GM21515 (cell line): ENCODE results near the gene SLC35F3.
"Not testable (repeated sequence)": the region's sequence is repeated elsewhere in the genome, so short reads cannot be mapped to it uniquely, and the experiment has no call there.

Experiments
- ATAC-seq: cut with Tn5 transposase; IDR thresholded peaks from one replicate; pipeline ENCODE4 v1.9.1; 2021; ENCODE audit not compliant: unreplicated experiment

SLC35F3 gene

GRCh38 chr1:234096161-234096770 is 191.8 kb downstream of the SLC35F3 start:
- no peak for ATAC-seq

GRCh38 chr1:234102583-234102982 is 198.1 kb downstream of the SLC35F3 start:
- ATAC-seq, result no peak

GRCh38 chr1:234103198-234103597 is 198.7 kb downstream of the SLC35F3 start:
- ATAC-seq, result no peak

GRCh38 chr1:234106032-234106431 is 201.6 kb downstream of the SLC35F3 start:
- ATAC-seq, result no peak

- no peak for ATAC-seq
Measured at GRCh38 chr1:234107416-234108021, 203.0 kb downstream of the SLC35F3 start.

GRCh38 chr1:234108921-234109320 is 204.4 kb downstream of the SLC35F3 start:
- ATAC-seq, result no peak

GRCh38 chr1:234109840-234110239 is 205.4 kb downstream of the SLC35F3 start:
- ATAC-seq, result no peak

- no peak for ATAC-seq
Measured at GRCh38 chr1:234111458-234112142, 207.1 kb downstream of the SLC35F3 start.

- no peak for ATAC-seq
Measured at GRCh38 chr1:234114648-234115307, 210.3 kb downstream of the SLC35F3 start.

- no peak for ATAC-seq
Measured at GRCh38 chr1:234118911-234119310, 214.4 kb downstream of the SLC35F3 start.

- ATAC-seq, result no peak
Measured at GRCh38 chr1:234119431-234119830, 215.0 kb downstream of the SLC35F3 start.

GRCh38 chr1:234120327-234120944 is 216.0 kb downstream of the SLC35F3 start:
- no peak for ATAC-seq

- not testable (repeated sequence) for ATAC-seq
Measured at GRCh38 chr1:234121659-234122058, 217.2 kb downstream of the SLC35F3 start.

GRCh38 chr1:234122571-234122970 is 218.1 kb downstream of the SLC35F3 start:
- not testable (repeated sequence) for ATAC-seq

GRCh38 chr1:234123867-234124266 is 219.4 kb downstream of the SLC35F3 start:
- no peak for ATAC-seq

- ATAC-seq, result no peak
Measured at GRCh38 chr1:234125283-234125682, 220.8 kb downstream of the SLC35F3 start.

- ATAC-seq, result no peak
Measured at GRCh38 chr1:234125714-234126113, 221.2 kb downstream of the SLC35F3 start.

GRCh38 chr1:234127026-234127671 is 222.7 kb downstream of the SLC35F3 start:
- no peak for ATAC-seq

GRCh38 chr1:234132795-234133194 is 228.3 kb downstream of the SLC35F3 start:
- no peak for ATAC-seq

- ATAC-seq, result no peak
Measured at GRCh38 chr1:234134878-234135277, 230.4 kb downstream of the SLC35F3 start.

- ATAC-seq, result no peak
Measured at GRCh38 chr1:234135501-234135900, 231.0 kb downstream of the SLC35F3 start.
